ENCODE results near the gene BOC. TPM values are rescaled to one million over a fixed set of nuclear protein-coding genes. Genes with fewer than 3 reads are reported as not detected.
A peak's percentile ranks its signal among the peaks of the same experiment; 100 is the strongest.

The BOC gene
- total and polyA plus RNA-seq, 9 donors: 28.6 to 98.5 (median 58.0) TPM

GRCh38 chr3:113247675-113248458, 36.5 kb downstream of the BOC start:
- DNase-seq: peak in 2 of 5 donors; percentile 50 to 67
- intact Hi-C loops (cut with DNase I): no loop called here
- H3K27me3 ChIP-seq: no peaks in the 10 kb centered on the region
- H3K4me3 ChIP-seq: no peak overlapping the region
- H3K9me3 ChIP-seq: no peaks in the 10 kb centered on the region
- H3K4me1 ChIP-seq (ENCODE audit: insufficient read depth): peaks cover 12% of the 10 kb centered on the region
- H3K27ac ChIP-seq: peak overlapping the region; percentile 74 to 92
- 14 to 18% (median 17%) methylated on average over 7 of the region's 7 CpGs for WGBS, 3 donors
- TF ChIP-seq EP300 (IDR thresholded peaks at IDR 0.05) (no peak), CTCF (IDR thresholded peaks at IDR 0.05) (no peak), POLR2A (IDR thresholded peaks at IDR 0.05) (no peak)
- H3K36me3 ChIP-seq: no peaks in the 10 kb centered on the region

GRCh38 chr3:113249111-113249510, 37.8 kb downstream of the BOC start:
- TF ChIP-seq EP300 (IDR thresholded peaks at IDR 0.05) (no peak), CTCF (IDR thresholded peaks at IDR 0.05) (no peak), POLR2A (IDR thresholded peaks at IDR 0.05) (no peak)
- no peaks in the 10 kb centered on the region for H3K36me3 ChIP-seq
- no peaks in the 10 kb centered on the region for H3K27me3 ChIP-seq
- peaks cover 16% of the 10 kb centered on the region for H3K4me1 ChIP-seq (ENCODE audit: insufficient read depth)
- H3K9me3 ChIP-seq: no peaks in the 10 kb centered on the region
- WGBS, 3 donors: 7 to 28% (median 19%) methylated on average over 3 of the region's 3 CpGs
- peak overlapping the region in 1 of 2 donors; percentile 92 for H3K27ac ChIP-seq
- DNase-seq: no peak
- intact Hi-C loops (cut with DNase I): no loop called here
- no peak overlapping the region for H3K4me3 ChIP-seq

- Histone ChIP-seq H3K4me3 (no peak overlapping the region), H3K9me3 (no peaks in the 10 kb centered on the region), H3K27ac (peak overlapping the region in 1 of 2 donors; percentile 92), H3K4me1 (ENCODE audit: insufficient read depth) (peaks cover 19% of the 10 kb centered on the region), H3K27me3 (no peaks in the 10 kb centered on the region), H3K36me3 (no peaks in the 10 kb centered on the region)
- WGBS, 3 donors: 73 to 84% (median 81%) methylated on average over 8 of the region's 8 CpGs
- intact Hi-C loops (cut with DNase I): no loop called here
- TF ChIP-seq CTCF (IDR thresholded peaks at IDR 0.05): no peak
- TF ChIP-seq POLR2A (IDR thresholded peaks at IDR 0.05): no peak
- TF ChIP-seq EP300 (IDR thresholded peaks at IDR 0.05): no peak
- DNase-seq: no peak
These were observed 38.2 kb downstream of the BOC start for GRCh38 chr3:113249601-113250000.

GRCh38 chr3:113250566-113250965, 39.2 kb downstream of the BOC start:
- DNase-seq: peak in 1 of 5 donors; percentile 13
- TF ChIP-seq POLR2A (IDR thresholded peaks at IDR 0.05) (no peak), EP300 (IDR thresholded peaks at IDR 0.05) (no peak), CTCF (IDR thresholded peaks at IDR 0.05) (no peak)
- WGBS, 3 donors: 93 to 97% (median 96%) methylated on average over 13 to 14 of the region's 14 CpGs
- no peaks in the 10 kb centered on the region for H3K9me3 ChIP-seq
- H3K27me3 ChIP-seq: no peaks in the 10 kb centered on the region
- H3K36me3 ChIP-seq: no peaks in the 10 kb centered on the region
- H3K27ac ChIP-seq: no peak overlapping the region
- intact Hi-C loops (cut with DNase I): no loop called here
- H3K4me3 ChIP-seq: no peak overlapping the region
- peaks cover 25% of the 10 kb centered on the region for H3K4me1 ChIP-seq (ENCODE audit: insufficient read depth)
